CD14-positive monocyte (primary cell): ENCODE results near the gene CHURC1. TPM values are rescaled to one million over a fixed set of nuclear protein-coding genes. Genes with fewer than 3 reads are reported as not detected.

Experiments
- DNase-seq, 3 donors: peaks; one replicate each; pipeline ENCODE4 v3.0.0-alpha.2; 2011 to 2022
- H2AFZ ChIP-seq: 2 replicates; pipeline ENCODE4 v1.6.0; 2012; ENCODE audit warnings: mild to moderate bottlenecking, low read depth, low read length, inconsistent platforms; ENCODE audit not compliant: insufficient read depth, poor library complexity, severe bottlenecking
- H3K27ac ChIP-seq, 2 donors: 1 replicate in 1 of 2; 2 replicates in 1 of 2; pipeline ENCODE4 v1.5.1; 2012 to 2013; ENCODE audit warnings: low read length in 2 of 2, control low read depth in 1 of 2, inconsistent platforms in 1 of 2, low read depth in 1 of 2, mild to moderate bottlenecking in 1 of 2
- H3K27me3 ChIP-seq, 2 donors: one replicate each; pipeline versions ENCODE4 v1.6.0 to v1.6.1; 2011 to 2013; ENCODE audit warnings: low read length in 2 of 2; ENCODE audit not compliant: control insufficient read depth in 2 of 2, insufficient read depth in 2 of 2
- H3K36me3 ChIP-seq, 2 donors: replicated peaks in 1 of 2; 1 replicate in 1 of 2; 2 replicates in 1 of 2; pipeline versions ENCODE4 v1.5.1 to v1.6.1; 2012 to 2013; ENCODE audit warnings: low read length in 2 of 2, control low read depth in 1 of 2, inconsistent platforms in 1 of 2, mild to moderate bottlenecking in 1 of 2; ENCODE audit not compliant: insufficient read depth in 2 of 2, control insufficient read depth in 1 of 2
- H3K4me1 ChIP-seq, 2 donors: 1 replicate in 1 of 2; 2 replicates in 1 of 2; pipeline versions ENCODE4 v1.5.1 to v1.6.1; 2012 to 2013; ENCODE audit warnings: low read length in 2 of 2, control low read depth in 1 of 2, inconsistent platforms in 1 of 2, mild to moderate bottlenecking in 1 of 2, moderate library complexity in 1 of 2; ENCODE audit not compliant: insufficient read depth in 2 of 2, control insufficient read depth in 1 of 2
- H3K4me2 ChIP-seq: replicated peaks from 2 replicates; pipeline ENCODE3; 2012; ENCODE audit warnings: low read length, moderate library complexity, mild to moderate bottlenecking; ENCODE audit not compliant: poor library complexity, severe bottlenecking; ENCODE audit errors: extremely low read depth
- H3K4me3 ChIP-seq, 3 experiments: fragments of 200-600 bp in 1 of 3; sonication (generic) in 1 of 3; replicated peaks in 1 of 3; 1 replicate in 2 of 3; 2 replicates in 1 of 3; pipeline ENCODE4 v1.5.1; 2011 to 2013; ENCODE audit warnings: low read length in 3 of 3, mild to moderate bottlenecking in 3 of 3, control low read depth in 2 of 3, low read depth in 2 of 3, inconsistent platforms in 1 of 3, moderate library complexity in 1 of 3
- H3K79me2 ChIP-seq: 2 replicates; pipeline ENCODE4 v1.6.0; 2012; ENCODE audit warnings: mild to moderate bottlenecking, control low read depth, inconsistent platforms, low read length, moderate library complexity; ENCODE audit not compliant: insufficient read depth
- H3K9ac ChIP-seq: 2 replicates; pipeline ENCODE4 v1.6.0; 2017; ENCODE audit warnings: low read length, mild to moderate bottlenecking; ENCODE audit not compliant: insufficient read depth, poor library complexity, severe bottlenecking
- H3K9me3 ChIP-seq, 2 donors: replicated peaks in 1 of 2; 1 replicate in 1 of 2; 2 replicates in 1 of 2; pipeline versions ENCODE4 v1.5.1 to v1.6.1; 2012 to 2013; ENCODE audit warnings: low read length in 2 of 2, control low read depth in 1 of 2; ENCODE audit not compliant: control insufficient read depth in 1 of 2, insufficient read depth in 1 of 2
- H4K20me1 ChIP-seq: 2 replicates; pipeline ENCODE4 v1.6.0; 2012; ENCODE audit warnings: mild to moderate bottlenecking, low read length, control low read depth, moderate library complexity; ENCODE audit not compliant: insufficient read depth
- H3K27ac Mint-ChIP-seq, 7 donors: one replicate each; pipeline ENCODE4 v1.8.0; 2020; ENCODE audit warnings: mild to moderate bottlenecking in 7 of 7, mixed read lengths in 7 of 7, moderate library complexity in 6 of 7, inconsistent platforms in 2 of 7
- H3K27me3 Mint-ChIP-seq, 3 donors: one replicate each; pipeline ENCODE4 v1.8.0; 2021 to 2022; ENCODE audit warnings: low read depth in 3 of 3, mild to moderate bottlenecking in 3 of 3, mixed read lengths in 3 of 3, moderate library complexity in 3 of 3, inconsistent platforms in 1 of 3
- H3K36me3 Mint-ChIP-seq, 2 donors: one replicate each; pipeline ENCODE4 v1.8.0; 2020; ENCODE audit warnings: mixed read lengths in 2 of 2, inconsistent platforms in 1 of 2, mild to moderate bottlenecking in 1 of 2
- H3K4me1 Mint-ChIP-seq: one replicate; pipeline ENCODE4 v1.8.0; 2020; ENCODE audit warnings: mild to moderate bottlenecking, mixed read lengths
- H3K4me3 Mint-ChIP-seq, 2 donors: one replicate each; pipeline ENCODE4 v1.8.0; 2020; ENCODE audit warnings: mild to moderate bottlenecking in 2 of 2, mixed read lengths in 2 of 2, moderate library complexity in 1 of 2
- H3K9me3 Mint-ChIP-seq, 7 donors: one replicate each; pipeline ENCODE4 v1.8.0; 2020 to 2022; ENCODE audit warnings: mixed read lengths in 7 of 7, mild to moderate bottlenecking in 6 of 7, moderate library complexity in 6 of 7, inconsistent platforms in 2 of 7
- WGBS: methylation state at CpG from one replicate; pipeline ENCODE4 v1.1.5; 2013; ENCODE audit warnings: missing lambda C conversion rate; ENCODE audit not compliant: insufficient coverage; 5-methylcytosine and 5-hydroxymethylcytosine counted together
- intact Hi-C, 2 donors: fragments of 100-400 bp; cut with micrococcal nuclease; formaldehyde crosslinking; loops; one replicate each; pipeline versions ENCODE4 v1.15.0 to v1.15.1; 2023
- polyA plus RNA-seq, 3 donors: library from polyadenylated mRNA; depleted of rRNA in 1 of 3; unstranded in 2 of 3; stranded (reverse) in 1 of 3; fragments of 300-500 nt in 2 of 3; fragments of >200 nt in 1 of 3; fragmentation: Illumina TruSeq in 2 of 3; gene quantifications; 1 replicate in 2 of 3; 2 replicates in 1 of 3; pipeline ENCODE4 v1.2.3, GENCODE V29; 2012 to 2021
- TF ChIP-seq, protein P1 (sequence below): fragments of 200-600 bp; IDR thresholded peaks from one replicate; pipeline ENCODE4 v1.8.0; 2022; ENCODE audit warnings: antibody characterized with exemption, mild to moderate bottlenecking

The CHURC1 gene
- polyA plus RNA-seq, 3 donors: 31.1 to 98.3 (median 81.2) TPM

DNA sequence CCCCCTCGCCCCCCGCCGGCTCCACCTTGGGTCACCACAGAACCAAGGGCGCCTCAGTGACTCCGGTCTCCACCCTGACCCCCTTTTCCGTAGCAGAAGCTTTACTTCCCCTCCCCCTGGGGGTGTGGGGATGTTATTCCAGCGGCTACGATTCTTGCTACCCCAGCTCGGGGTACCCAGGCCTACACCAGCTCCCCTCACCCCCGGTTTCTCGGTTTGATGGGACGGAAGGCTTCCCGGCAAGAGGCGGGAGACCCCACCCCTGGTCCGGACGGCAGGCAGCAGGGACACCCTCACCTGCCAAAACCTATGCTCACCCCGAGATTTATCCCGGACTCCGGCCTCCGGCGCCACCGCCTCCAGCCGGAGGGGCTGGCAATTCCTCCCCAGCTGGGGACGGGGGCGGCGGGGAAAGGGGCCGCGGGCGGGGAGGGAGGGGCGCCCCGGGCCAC, 57.3 kb downstream of the CHURC1 start:
- Histone ChIP-seq H3K9ac (peak overlapping the region; percentile 53), H3K79me2 (no peaks in the 10 kb centered on the region), H3K36me3 (no peaks in the 10 kb centered on the region), H3K9me3 (peaks cover 0 to 8% of the 10 kb centered on the region in 2 donors), H3K27me3 (peaks cover 26 to 43% of the 10 kb centered on the region in 2 donors), H4K20me1 (no peaks in the 10 kb centered on the region), H3K4me2 (peak overlapping the region; percentile 77), H3K27ac (no peak overlapping the region), H3K4me1 (peaks cover 9 to 11% of the 10 kb centered on the region in 2 donors), H3K4me3 (peak overlapping the region; percentile 19 to 66 (median 24)), H2AFZ (peak overlapping the region; percentile 35)
- Mint-ChIP-seq H3K27me3 (peaks cover 34 to 58% (median 45%) of the 10 kb centered on the region in 3 donors), H3K27ac (no peak overlapping the region), H3K9me3 (peaks cover 0 to 7% (median 7%) of the 10 kb centered on the region in 7 donors), H3K4me1 (peaks cover 12% of the 10 kb centered on the region), H3K4me3 (peak overlapping the region; percentile 68 to 85), H3K36me3 (peaks cover 0 to 2% of the 10 kb centered on the region in 2 donors)
- WGBS: 0% methylated on average over 11 of the region's 31 CpGs
- no peak for DNase-seq
- intact Hi-C loops: no loop called here
- TF ChIP-seq, protein P1, sequence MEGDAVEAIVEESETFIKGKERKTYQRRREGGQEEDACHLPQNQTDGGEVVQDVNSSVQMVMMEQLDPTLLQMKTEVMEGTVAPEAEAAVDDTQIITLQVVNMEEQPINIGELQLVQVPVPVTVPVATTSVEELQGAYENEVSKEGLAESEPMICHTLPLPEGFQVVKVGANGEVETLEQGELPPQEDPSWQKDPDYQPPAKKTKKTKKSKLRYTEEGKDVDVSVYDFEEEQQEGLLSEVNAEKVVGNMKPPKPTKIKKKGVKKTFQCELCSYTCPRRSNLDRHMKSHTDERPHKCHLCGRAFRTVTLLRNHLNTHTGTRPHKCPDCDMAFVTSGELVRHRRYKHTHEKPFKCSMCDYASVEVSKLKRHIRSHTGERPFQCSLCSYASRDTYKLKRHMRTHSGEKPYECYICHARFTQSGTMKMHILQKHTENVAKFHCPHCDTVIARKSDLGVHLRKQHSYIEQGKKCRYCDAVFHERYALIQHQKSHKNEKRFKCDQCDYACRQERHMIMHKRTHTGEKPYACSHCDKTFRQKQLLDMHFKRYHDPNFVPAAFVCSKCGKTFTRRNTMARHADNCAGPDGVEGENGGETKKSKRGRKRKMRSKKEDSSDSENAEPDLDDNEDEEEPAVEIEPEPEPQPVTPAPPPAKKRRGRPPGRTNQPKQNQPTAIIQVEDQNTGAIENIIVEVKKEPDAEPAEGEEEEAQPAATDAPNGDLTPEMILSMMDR: no peak

DNA sequence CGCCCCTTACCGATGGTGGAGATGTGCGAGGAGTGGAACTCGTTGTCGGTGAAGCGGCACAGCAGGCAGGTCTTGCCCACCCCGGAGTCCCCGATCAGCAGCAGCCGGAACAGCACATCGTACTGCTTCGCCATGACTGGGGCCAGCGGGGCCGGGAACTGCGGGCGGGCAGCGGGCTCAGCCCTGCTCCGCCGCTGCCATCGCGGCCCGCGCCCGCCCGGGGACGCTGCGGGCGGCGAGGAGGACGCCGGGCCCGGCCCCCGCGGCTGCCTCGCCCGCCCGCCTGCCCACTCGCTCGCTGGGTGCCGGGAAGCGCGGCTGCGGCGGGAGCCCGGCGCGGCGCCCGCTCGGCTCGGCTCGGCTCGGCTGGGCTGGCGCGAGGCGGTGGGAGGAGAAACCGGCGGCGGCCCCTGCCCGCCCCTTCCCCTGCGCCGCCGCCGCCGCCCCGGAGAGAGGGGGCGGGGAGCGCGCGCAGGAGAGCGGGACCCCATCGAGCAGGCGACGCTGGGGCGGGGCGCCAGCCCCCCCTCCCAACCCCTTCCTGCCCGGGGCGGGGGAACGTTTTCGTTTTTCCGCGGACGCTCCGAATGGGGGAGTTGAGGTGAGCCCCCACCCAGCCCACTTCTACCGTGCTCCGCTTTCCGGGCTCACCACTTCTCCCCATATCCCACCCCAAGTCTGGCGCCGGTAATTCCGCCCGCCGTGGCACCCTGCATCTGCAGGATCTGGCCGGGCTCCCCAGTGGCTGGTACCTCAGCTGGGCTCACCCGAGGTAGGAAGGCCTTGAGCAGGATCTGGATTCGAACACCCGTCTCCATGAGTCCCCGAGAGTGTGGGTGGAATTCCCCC, 57.9 kb downstream of the CHURC1 start, which contains the start of gene RAB15:
Gene RAB15 (minus strand): TSS at position 394 of the 849 bp plus-strand sequence. CDS start 260 bp downstream, at position 134.
- TF ChIP-seq, protein P1: no peak
- peaks cover 0 to 7% (median 7%) of the 10 kb centered on the region in 7 donors for H3K9me3 Mint-ChIP-seq
- under 1% methylated on average over 62 of the region's 96 CpGs for WGBS

More for the DNA sequence above, 57.9 kb downstream of the CHURC1 start, which contains the start of gene RAB15:
- Histone ChIP-seq H4K20me1 (no peaks in the 10 kb centered on the region), H3K4me2 (peak within 1 kb of the TSS; percentile 77), H3K9ac (peak within 1 kb of the TSS; percentile 53), H3K27ac (no peak within 1 kb of the TSS), H3K36me3 (no peaks in the 10 kb centered on the region), H3K27me3 (peaks cover 30 to 46% of the 10 kb centered on the region in 2 donors), H3K79me2 (no peaks in the 10 kb centered on the region), H2AFZ (peak within 1 kb of the TSS; percentile 52), H3K4me1 (peaks cover 9 to 11% of the 10 kb centered on the region in 2 donors), H3K9me3 (peaks cover 0 to 8% of the 10 kb centered on the region in 2 donors), H3K4me3 (peak within 1 kb of the TSS; percentile 43 to 72 (median 47))
- Mint-ChIP-seq H3K27ac (no peak within 1 kb of the TSS), H3K27me3 (peaks cover 35 to 63% (median 51%) of the 10 kb centered on the region in 3 donors), H3K36me3 (peaks cover 0 to 2% of the 10 kb centered on the region in 2 donors), H3K4me3 (peak within 1 kb of the TSS; percentile 85), H3K4me1 (peaks cover 12% of the 10 kb centered on the region)
- intact Hi-C loops: no loop called here
- no peak for DNase-seq
